ENCODE results near the gene CCDC85C.

The CCDC85C gene

DNA sequence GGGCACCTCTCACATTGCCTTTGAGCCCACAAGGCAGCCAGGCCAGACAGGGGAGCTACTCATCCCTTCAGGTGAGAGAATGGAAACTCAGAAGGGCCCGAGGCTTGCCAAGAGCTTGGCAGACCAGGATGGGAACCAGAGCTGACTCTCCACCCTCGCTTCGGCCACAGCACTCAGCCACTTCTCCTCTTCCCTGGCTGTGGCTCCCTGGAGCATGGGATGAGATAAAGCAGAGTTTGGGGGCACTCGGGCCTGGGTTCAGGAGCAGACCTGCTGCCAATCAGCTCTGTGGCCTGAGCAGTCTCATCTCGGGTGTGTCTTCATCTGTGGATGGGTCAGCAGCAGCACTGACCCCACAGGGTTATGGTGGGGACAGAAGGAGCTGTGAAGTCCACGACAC is 20.0 kb upstream of the CCDC85C start:
- DNase-seq (ENCODE audit: low read depth) = no peak
- TF ChIP-seq, protein P1, sequence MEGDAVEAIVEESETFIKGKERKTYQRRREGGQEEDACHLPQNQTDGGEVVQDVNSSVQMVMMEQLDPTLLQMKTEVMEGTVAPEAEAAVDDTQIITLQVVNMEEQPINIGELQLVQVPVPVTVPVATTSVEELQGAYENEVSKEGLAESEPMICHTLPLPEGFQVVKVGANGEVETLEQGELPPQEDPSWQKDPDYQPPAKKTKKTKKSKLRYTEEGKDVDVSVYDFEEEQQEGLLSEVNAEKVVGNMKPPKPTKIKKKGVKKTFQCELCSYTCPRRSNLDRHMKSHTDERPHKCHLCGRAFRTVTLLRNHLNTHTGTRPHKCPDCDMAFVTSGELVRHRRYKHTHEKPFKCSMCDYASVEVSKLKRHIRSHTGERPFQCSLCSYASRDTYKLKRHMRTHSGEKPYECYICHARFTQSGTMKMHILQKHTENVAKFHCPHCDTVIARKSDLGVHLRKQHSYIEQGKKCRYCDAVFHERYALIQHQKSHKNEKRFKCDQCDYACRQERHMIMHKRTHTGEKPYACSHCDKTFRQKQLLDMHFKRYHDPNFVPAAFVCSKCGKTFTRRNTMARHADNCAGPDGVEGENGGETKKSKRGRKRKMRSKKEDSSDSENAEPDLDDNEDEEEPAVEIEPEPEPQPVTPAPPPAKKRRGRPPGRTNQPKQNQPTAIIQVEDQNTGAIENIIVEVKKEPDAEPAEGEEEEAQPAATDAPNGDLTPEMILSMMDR (conservative IDR thresholded peaks at IDR 0.05; ENCODE audit: low read depth, low read length) = no peak
- H3K4me3 ChIP-seq (ENCODE audit: low read length) = no peak overlapping the region

DNA sequence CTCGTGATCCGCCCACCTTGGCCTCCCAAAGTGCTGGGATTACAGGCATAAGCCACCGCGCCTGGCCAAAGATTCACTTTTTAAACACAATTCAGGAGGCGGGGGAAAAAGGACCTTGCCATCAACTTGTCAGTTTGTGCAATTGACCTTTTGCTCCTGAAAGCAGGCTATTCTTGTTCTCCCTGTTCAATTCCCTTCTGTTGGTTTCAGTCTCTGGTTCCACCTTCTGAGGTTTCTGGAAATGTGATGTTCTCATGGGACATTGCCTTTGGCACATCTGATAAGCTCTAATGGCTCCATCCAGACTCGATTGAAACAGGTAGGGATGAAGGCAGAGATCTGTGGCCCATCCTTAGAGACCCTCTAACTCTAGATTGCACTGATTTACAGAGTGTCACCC is 17.9 kb upstream of the CCDC85C start:
- H3K4me3 ChIP-seq (ENCODE audit: low read length) = no peak overlapping the region
- TF ChIP-seq, protein P1 (conservative IDR thresholded peaks at IDR 0.05; ENCODE audit: low read depth, low read length) = no peak
- no peak for DNase-seq (ENCODE audit: low read depth)

GRCh38 chr14:99619835-99620834 is 16.1 kb upstream of the CCDC85C start:
- TF ChIP-seq, protein P1 (conservative IDR thresholded peaks at IDR 0.05; ENCODE audit: low read depth, low read length) = no peak
- DNase-seq (ENCODE audit: low read depth) = no peak
- no peak overlapping the region for H3K4me3 ChIP-seq (ENCODE audit: low read length)

- TF ChIP-seq, protein P1 (conservative IDR thresholded peaks at IDR 0.05; ENCODE audit: low read depth, low read length) = no peak
- DNase-seq (ENCODE audit: low read depth) = no peak
- H3K4me3 ChIP-seq (ENCODE audit: low read length) = no peak overlapping the region
These were observed 13.1 kb upstream of the CCDC85C start for GRCh38 chr14:99616832-99617800.

DNA sequence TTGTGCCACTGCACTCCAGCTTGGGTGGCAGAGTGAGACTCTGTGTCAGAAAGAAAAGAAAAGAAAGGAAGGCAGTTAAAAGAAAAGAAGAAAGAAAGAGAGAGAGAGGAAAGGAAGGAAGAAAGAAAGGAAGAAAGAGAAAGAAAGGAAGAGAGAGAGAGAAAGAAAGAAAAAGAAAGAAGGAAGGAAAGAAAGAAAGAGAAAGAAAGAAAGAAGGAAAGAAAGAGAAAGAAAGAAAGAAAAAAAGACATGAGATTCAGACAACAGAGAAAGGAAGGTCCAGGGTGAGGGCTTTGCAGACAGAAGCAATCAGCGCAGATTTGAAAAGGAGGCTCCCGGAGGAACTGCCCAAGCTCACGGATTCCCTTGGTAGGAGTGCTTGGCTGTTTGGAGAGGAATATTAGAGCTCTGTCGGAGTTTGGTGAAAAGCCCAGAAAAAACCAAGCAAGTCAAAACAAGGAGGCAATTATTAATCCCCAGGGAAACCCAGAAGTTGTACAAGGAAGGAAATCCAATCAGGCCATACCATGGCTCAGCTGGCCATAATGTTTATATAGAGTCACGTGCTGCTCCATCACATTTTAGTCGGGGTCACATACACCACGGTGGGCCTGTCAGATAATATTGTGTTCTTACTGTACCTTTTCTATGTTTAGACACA is 11.6 kb upstream of the CCDC85C start:
- DNase-seq (ENCODE audit: low read depth) = no peak
- H3K4me3 ChIP-seq (ENCODE audit: low read length) = no peak overlapping the region
- TF ChIP-seq, protein P1 (conservative IDR thresholded peaks at IDR 0.05; ENCODE audit: low read depth, low read length) = no peak

DNA sequence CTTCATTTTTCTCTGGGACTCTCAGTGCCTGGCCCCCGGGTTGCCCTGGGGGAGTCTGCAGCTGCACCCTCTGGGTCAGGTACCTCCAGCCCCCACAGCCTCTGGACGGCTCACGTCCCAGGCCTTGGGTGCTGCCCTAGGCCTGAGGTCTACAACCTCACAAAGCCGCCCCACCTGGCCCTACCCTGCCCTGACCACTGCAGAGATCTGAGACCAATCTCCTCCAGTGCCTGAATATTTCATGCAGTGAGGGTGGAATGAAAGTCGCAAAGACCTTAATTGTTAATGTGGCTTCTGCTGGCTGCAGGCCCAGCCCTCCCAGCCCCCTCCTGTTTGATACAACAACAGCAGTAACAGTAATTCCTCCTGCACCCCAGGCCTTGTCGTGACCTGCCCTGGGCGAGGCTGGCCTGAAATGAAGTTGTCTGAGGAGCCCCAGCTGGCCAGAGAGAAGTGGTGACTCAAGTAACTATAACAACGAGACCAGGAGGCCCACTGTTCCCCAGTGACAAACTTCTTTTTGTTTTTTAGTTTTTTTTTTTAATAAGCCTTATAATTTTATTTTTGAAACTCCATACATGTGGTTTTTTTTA is 8.8 kb upstream of the CCDC85C start:
- DNase-seq (ENCODE audit: low read depth) = no peak
- TF ChIP-seq, protein P1 (conservative IDR thresholded peaks at IDR 0.05; ENCODE audit: low read depth, low read length) = no peak
- no peak overlapping the region for H3K4me3 ChIP-seq (ENCODE audit: low read length)
